ENCODE data around the gene ARHGEF2.

DNA sequence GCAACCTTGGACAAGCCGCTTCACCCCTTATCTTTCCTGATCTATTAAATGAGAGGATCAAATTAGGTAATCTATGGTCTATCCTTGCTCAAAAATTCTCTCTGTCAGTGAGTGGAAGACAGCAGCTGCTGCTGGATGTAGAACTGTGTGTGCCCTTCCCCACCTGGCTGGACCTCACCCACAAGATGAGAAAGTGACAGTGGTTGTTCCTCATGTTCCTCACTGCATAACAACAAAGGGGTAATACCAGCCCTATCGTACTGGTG is 25.5 kb upstream of the ARHGEF2 start:
- TF ChIP-seq, protein P1, sequence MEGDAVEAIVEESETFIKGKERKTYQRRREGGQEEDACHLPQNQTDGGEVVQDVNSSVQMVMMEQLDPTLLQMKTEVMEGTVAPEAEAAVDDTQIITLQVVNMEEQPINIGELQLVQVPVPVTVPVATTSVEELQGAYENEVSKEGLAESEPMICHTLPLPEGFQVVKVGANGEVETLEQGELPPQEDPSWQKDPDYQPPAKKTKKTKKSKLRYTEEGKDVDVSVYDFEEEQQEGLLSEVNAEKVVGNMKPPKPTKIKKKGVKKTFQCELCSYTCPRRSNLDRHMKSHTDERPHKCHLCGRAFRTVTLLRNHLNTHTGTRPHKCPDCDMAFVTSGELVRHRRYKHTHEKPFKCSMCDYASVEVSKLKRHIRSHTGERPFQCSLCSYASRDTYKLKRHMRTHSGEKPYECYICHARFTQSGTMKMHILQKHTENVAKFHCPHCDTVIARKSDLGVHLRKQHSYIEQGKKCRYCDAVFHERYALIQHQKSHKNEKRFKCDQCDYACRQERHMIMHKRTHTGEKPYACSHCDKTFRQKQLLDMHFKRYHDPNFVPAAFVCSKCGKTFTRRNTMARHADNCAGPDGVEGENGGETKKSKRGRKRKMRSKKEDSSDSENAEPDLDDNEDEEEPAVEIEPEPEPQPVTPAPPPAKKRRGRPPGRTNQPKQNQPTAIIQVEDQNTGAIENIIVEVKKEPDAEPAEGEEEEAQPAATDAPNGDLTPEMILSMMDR (IDR thresholded peaks at IDR 0.05; ENCODE audit: low read depth, low read length, poor library complexity, severe bottlenecking), result no peak
- TF ChIP-seq EZH2phosphoT487 (IDR thresholded peaks at IDR 0.05; ENCODE audit: borderline replicate concordance, low read length), result no peak
